Ramos (cell line): Measurements from ENCODE around the gene ZNF460.

Experiments used
- in situ Hi-C: fragments of 300-500 bp; cut with MboI; formaldehyde crosslinking; loops from one replicate; pipeline ENCODE4 v1.14.3; 2022; ENCODE audit warnings: low sequenced_read_pairs; ENCODE audit not compliant: unreplicated experiment

The ZNF460 gene

DNA sequence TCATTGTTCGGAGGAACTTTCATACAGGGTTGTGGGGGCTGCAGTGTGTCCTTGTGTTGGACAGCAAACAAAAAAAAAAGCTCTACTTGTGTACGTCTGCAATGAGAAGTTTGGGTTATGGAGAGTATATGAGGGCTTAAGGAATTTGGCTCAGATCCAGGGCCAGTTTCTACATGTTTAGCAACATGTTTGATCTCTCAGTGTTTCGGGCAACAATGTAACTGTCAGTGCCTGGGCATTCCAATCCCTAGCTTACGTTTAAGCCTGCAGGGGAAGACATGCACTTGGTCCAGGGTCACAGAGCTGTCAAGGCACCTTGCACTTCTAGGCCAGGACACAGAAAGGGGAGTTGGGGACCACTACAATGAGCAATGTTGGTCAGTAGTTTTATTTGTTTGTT, 53.9 kb downstream of the ZNF460 start:
- in situ Hi-C loops = no loop called here

GRCh38 chr19:57338877-57339276, 58.6 kb downstream of the ZNF460 start:
- in situ Hi-C loops = no loop called here

- in situ Hi-C loops = no loop called here
These were observed 62.3 kb downstream of the ZNF460 start for GRCh38 chr19:57342582-57342981.
